ENCODE measurements around the gene CFL2. TPM values are rescaled to one million over a fixed set of nuclear protein-coding genes. Genes with fewer than 3 reads are reported as not detected.

Gene CFL2
- total RNA-seq, 1 donor from 2014 or later: 47.0 TPM

- no peak overlapping the region for H3K27ac Mint-ChIP-seq (ENCODE audit: unreplicated experiment)
- no peaks in the 10 kb centered on the region for H3K27me3 Mint-ChIP-seq (ENCODE audit: unreplicated experiment)
- H3K4me3 Mint-ChIP-seq (ENCODE audit: unreplicated experiment): no peak overlapping the region
- no peaks in the 10 kb centered on the region for H3K36me3 Mint-ChIP-seq (ENCODE audit: unreplicated experiment)
- TF ChIP-seq, protein P1, sequence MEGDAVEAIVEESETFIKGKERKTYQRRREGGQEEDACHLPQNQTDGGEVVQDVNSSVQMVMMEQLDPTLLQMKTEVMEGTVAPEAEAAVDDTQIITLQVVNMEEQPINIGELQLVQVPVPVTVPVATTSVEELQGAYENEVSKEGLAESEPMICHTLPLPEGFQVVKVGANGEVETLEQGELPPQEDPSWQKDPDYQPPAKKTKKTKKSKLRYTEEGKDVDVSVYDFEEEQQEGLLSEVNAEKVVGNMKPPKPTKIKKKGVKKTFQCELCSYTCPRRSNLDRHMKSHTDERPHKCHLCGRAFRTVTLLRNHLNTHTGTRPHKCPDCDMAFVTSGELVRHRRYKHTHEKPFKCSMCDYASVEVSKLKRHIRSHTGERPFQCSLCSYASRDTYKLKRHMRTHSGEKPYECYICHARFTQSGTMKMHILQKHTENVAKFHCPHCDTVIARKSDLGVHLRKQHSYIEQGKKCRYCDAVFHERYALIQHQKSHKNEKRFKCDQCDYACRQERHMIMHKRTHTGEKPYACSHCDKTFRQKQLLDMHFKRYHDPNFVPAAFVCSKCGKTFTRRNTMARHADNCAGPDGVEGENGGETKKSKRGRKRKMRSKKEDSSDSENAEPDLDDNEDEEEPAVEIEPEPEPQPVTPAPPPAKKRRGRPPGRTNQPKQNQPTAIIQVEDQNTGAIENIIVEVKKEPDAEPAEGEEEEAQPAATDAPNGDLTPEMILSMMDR (IDR thresholded peaks at IDR 0.05): no peak
- no peak for DNase-seq (ENCODE audit: extremely low spot score, unreplicated experiment)
- H3K4me1 Mint-ChIP-seq (ENCODE audit: unreplicated experiment): peaks cover 9% of the 10 kb centered on the region
- H3K9me3 Mint-ChIP-seq (ENCODE audit: unreplicated experiment): no peaks in the 10 kb centered on the region
These were observed 18.4 kb upstream of the CFL2 start for GRCh38 chr14:34732802-34733201.

- H3K36me3 Mint-ChIP-seq (ENCODE audit: unreplicated experiment): no peaks in the 10 kb centered on the region
- no peak overlapping the region for H3K4me3 Mint-ChIP-seq (ENCODE audit: unreplicated experiment)
- H3K4me1 Mint-ChIP-seq (ENCODE audit: unreplicated experiment): peaks cover 15% of the 10 kb centered on the region
- H3K27ac Mint-ChIP-seq (ENCODE audit: unreplicated experiment): no peak overlapping the region
- no peak for DNase-seq (ENCODE audit: extremely low spot score, unreplicated experiment)
- H3K27me3 Mint-ChIP-seq (ENCODE audit: unreplicated experiment): no peaks in the 10 kb centered on the region
- H3K9me3 Mint-ChIP-seq (ENCODE audit: unreplicated experiment): no peaks in the 10 kb centered on the region
- TF ChIP-seq, protein P1 (IDR thresholded peaks at IDR 0.05): no peak
These were observed 9.5 kb upstream of the CFL2 start for GRCh38 chr14:34723867-34724266.

DNA sequence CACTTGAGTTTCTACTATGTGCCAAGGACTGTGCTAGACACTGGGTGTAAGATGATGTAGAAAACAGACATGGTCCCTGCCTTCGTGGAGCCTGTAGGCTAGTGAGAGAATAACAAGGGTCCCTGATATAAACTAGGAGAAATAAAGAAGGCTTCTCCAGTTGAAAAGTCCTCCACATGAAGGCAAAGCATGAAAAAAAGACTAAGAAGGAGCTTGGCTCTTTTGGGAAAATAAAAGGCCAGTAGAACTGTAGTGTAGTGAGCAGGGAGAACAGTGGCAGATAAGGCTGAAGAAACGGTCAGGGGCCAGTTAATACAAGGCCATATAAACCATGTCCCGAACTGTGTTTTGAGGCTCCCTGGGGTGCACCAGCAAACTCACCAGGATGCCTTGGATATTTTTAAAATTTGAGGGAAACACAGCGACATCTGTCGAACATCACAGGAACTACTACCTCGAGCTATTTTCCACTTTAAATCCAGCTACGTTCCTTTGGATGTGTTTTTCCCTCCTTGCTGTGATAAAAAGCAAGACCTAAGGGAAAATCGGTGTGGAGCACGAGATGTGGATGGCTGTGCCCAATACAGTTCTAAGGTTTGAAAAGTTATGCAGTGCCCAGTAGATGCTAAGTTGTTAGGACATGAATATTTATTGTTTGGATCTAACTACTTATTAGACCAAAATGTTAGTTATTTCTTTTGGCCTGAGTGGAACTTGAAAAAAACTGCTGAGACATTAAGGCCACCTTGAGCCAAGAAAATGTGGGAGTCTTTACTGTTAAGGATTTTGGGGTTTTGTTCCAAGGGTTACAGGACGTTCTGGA, 8.5 kb upstream of the CFL2 start:
- H3K9me3 Mint-ChIP-seq (ENCODE audit: unreplicated experiment): no peaks in the 10 kb centered on the region
- TF ChIP-seq, protein P1 (IDR thresholded peaks at IDR 0.05): peak; percentile 80
- no peak overlapping the region for H3K27ac Mint-ChIP-seq (ENCODE audit: unreplicated experiment)
- DNase-seq (ENCODE audit: extremely low spot score, unreplicated experiment): no peak
- H3K4me3 Mint-ChIP-seq (ENCODE audit: unreplicated experiment): peak overlapping the region; percentile 9
- peaks cover 21% of the 10 kb centered on the region for H3K4me1 Mint-ChIP-seq (ENCODE audit: unreplicated experiment)
- H3K27me3 Mint-ChIP-seq (ENCODE audit: unreplicated experiment): no peaks in the 10 kb centered on the region
- H3K36me3 Mint-ChIP-seq (ENCODE audit: unreplicated experiment): no peaks in the 10 kb centered on the region

- H3K27me3 Mint-ChIP-seq (ENCODE audit: unreplicated experiment): no peaks in the 10 kb centered on the region
- H3K4me1 Mint-ChIP-seq (ENCODE audit: unreplicated experiment): peaks cover 21% of the 10 kb centered on the region
- TF ChIP-seq, protein P1 (IDR thresholded peaks at IDR 0.05): no peak
- H3K27ac Mint-ChIP-seq (ENCODE audit: unreplicated experiment): no peak overlapping the region
- no peaks in the 10 kb centered on the region for H3K36me3 Mint-ChIP-seq (ENCODE audit: unreplicated experiment)
- H3K4me3 Mint-ChIP-seq (ENCODE audit: unreplicated experiment): no peak overlapping the region
- H3K9me3 Mint-ChIP-seq (ENCODE audit: unreplicated experiment): no peaks in the 10 kb centered on the region
- no peak for DNase-seq (ENCODE audit: extremely low spot score, unreplicated experiment)
These were observed 6.7 kb upstream of the CFL2 start for GRCh38 chr14:34721129-34721528.

- no peaks in the 10 kb centered on the region for H3K9me3 Mint-ChIP-seq (ENCODE audit: unreplicated experiment)
- no peak overlapping the region for H3K4me3 Mint-ChIP-seq (ENCODE audit: unreplicated experiment)
- DNase-seq (ENCODE audit: extremely low spot score, unreplicated experiment): no peak
- H3K36me3 Mint-ChIP-seq (ENCODE audit: unreplicated experiment): no peaks in the 10 kb centered on the region
- H3K4me1 Mint-ChIP-seq (ENCODE audit: unreplicated experiment): peaks cover 26% of the 10 kb centered on the region
- H3K27me3 Mint-ChIP-seq (ENCODE audit: unreplicated experiment): no peaks in the 10 kb centered on the region
- H3K27ac Mint-ChIP-seq (ENCODE audit: unreplicated experiment): no peak overlapping the region
- TF ChIP-seq, protein P1 (IDR thresholded peaks at IDR 0.05): no peak
These were observed 4.4 kb upstream of the CFL2 start for GRCh38 chr14:34718750-34719304.

Measured in osteocyte (in vitro differentiated cells).